Gastrocnemius medialis (tissue), 4 donors: ENCODE data around the gene TAF3.

Source experiments
- POLR2A ChIP-seq, 2 donors: fragments of 450-650 bp; IDR thresholded peaks; one replicate each; pipeline ENCODE4 v1.6.1; 2017; ENCODE audit warnings: antibody characterized with exemption in 2 of 2, mild to moderate bottlenecking in 2 of 2, moderate library complexity in 2 of 2
- TF ChIP-seq, protein P1 (sequence below), 5 experiments: fragments of 450-650 bp in 3 of 5; fragments of 200-600 bp in 2 of 5; sonication (generic) in 2 of 5; IDR thresholded peaks in 4 of 5; conservative IDR thresholded peaks in 1 of 5; 1 replicate in 4 of 5; 2 replicates in 1 of 5; pipeline ENCODE4 v1.5.1; 2016 to 2019; ENCODE audit warnings: antibody characterized with exemption in 5 of 5, mild to moderate bottlenecking in 3 of 5, moderate library complexity in 3 of 5

DNA sequence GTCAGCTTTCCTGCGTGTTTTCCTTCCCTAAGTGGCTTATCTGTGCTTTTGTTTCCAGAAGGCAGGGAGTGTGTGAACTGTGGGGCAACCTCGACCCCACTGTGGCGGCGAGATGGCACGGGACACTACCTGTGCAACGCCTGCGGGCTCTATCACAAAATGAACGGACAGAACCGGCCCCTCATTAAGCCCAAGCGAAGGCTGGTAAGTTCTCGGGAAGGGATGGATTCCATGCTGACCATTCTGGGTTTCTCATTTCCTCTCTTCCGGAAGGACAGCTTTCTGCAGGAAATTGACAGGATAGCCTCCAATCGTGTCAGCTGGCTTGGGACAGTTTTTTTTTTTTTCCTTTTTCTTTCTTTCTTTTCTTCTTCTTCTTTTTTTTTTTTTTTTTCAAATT is 245.6 kb downstream of the TAF3 start:
- TF ChIP-seq, protein P1, sequence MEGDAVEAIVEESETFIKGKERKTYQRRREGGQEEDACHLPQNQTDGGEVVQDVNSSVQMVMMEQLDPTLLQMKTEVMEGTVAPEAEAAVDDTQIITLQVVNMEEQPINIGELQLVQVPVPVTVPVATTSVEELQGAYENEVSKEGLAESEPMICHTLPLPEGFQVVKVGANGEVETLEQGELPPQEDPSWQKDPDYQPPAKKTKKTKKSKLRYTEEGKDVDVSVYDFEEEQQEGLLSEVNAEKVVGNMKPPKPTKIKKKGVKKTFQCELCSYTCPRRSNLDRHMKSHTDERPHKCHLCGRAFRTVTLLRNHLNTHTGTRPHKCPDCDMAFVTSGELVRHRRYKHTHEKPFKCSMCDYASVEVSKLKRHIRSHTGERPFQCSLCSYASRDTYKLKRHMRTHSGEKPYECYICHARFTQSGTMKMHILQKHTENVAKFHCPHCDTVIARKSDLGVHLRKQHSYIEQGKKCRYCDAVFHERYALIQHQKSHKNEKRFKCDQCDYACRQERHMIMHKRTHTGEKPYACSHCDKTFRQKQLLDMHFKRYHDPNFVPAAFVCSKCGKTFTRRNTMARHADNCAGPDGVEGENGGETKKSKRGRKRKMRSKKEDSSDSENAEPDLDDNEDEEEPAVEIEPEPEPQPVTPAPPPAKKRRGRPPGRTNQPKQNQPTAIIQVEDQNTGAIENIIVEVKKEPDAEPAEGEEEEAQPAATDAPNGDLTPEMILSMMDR (IDR thresholded peaks at IDR 0.05 in 4 of 5, conservative IDR thresholded peaks at IDR 0.05 in 1 of 5) = no peak
- no peak for TF ChIP-seq POLR2A (IDR thresholded peaks at IDR 0.05)
